Breast epithelium (tissue), 3 donors: ENCODE data around the gene FCAR.

Source experiments
- POLR2A ChIP-seq: fragments of 450-650 bp; IDR thresholded peaks from one replicate; pipeline ENCODE4 v1.6.1; 2016; ENCODE audit warnings: antibody characterized with exemption, mild to moderate bottlenecking, moderate library complexity
- TF ChIP-seq, protein P1 (sequence below), 3 donors: fragments of 450-650 bp; IDR thresholded peaks; one replicate each; pipeline ENCODE4 v1.5.1; 2016 to 2017; ENCODE audit warnings: antibody characterized with exemption in 3 of 3, mild to moderate bottlenecking in 3 of 3, moderate library complexity in 3 of 3

DNA sequence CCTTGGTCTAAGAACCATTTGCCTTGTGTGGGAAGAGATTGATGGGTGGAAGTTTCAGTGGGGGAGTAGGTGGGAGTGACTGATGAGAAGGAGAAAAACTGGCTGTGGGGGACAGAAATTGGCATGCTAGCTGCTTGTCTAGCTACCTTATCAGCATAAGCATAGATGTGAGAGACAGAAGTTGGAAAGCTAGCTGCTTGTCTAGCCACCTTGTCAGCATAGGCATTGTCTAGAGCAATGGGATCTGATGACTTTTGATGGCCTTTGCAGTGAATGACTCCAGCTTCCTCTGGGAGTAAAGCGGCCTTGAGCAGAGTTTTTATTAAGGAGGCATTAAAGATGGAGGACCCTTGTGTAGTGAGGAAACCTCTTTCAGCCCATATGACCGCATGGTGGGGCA lies 22.0 kb downstream of the FCAR start:
- TF ChIP-seq, protein P1, sequence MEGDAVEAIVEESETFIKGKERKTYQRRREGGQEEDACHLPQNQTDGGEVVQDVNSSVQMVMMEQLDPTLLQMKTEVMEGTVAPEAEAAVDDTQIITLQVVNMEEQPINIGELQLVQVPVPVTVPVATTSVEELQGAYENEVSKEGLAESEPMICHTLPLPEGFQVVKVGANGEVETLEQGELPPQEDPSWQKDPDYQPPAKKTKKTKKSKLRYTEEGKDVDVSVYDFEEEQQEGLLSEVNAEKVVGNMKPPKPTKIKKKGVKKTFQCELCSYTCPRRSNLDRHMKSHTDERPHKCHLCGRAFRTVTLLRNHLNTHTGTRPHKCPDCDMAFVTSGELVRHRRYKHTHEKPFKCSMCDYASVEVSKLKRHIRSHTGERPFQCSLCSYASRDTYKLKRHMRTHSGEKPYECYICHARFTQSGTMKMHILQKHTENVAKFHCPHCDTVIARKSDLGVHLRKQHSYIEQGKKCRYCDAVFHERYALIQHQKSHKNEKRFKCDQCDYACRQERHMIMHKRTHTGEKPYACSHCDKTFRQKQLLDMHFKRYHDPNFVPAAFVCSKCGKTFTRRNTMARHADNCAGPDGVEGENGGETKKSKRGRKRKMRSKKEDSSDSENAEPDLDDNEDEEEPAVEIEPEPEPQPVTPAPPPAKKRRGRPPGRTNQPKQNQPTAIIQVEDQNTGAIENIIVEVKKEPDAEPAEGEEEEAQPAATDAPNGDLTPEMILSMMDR (IDR thresholded peaks at IDR 0.05) = no peak
- TF ChIP-seq POLR2A = no peak
